A549 (cell line): ENCODE results near the gene TPCN1. TPM values are rescaled to one million over a fixed set of nuclear protein-coding genes. Genes with fewer than 3 reads are reported as not detected.

Source experiments
- ATAC-seq, 2 experiments: fragments of 200-7000 bp in 1 of 2; fragments of >200 bp in 1 of 2; cut with Nextera tagmentation in 1 of 2; cut with Tn5 transposase in 1 of 2; 3 replicates each; pipeline versions ENCODE4 v1.8.0 to v1.9.1; 2018 to 2020; ENCODE audit warnings: mild to moderate bottlenecking in 1 of 2, moderate library complexity in 1 of 2
- CTCF ChIA-PET: fragments of 300-600 bp; sonication (Branson Sonifier 250); formaldehyde crosslinking; extraction: SDS; loops from one replicate; lab custom pipeline; 2021; ENCODE audit warnings: antibody characterized with exemption, inconsistent platforms; lab: Yijun Ruan, JAX
- POLR2A ChIA-PET: fragments of 350-600 bp; formaldehyde crosslinking; extraction: SDS; loops from one replicate; lab custom pipeline; 2021; ENCODE audit warnings: antibody characterized with exemption, inconsistent platforms; lab: Yijun Ruan, JAX
- DNase-seq, 2 experiments: peaks; one replicate each; pipeline versions ENCODE4 v3.0.0 to v3.0.0-alpha.2; 2011 to 2016; ENCODE audit warnings: low read depth in 1 of 2, low spot score in 1 of 2
- FAIRE-seq: peaks from 2 replicates; lab custom pipeline; 2011; peaks lifted over from hg19 to GRCh38; lab: Jason Lieb, UNC
- H3K27ac ChIP-seq, 2 experiments: fragments of >200 bp; sonication (Bioruptor Twin); formaldehyde crosslinking; 3 replicates each; pipeline ENCODE4 v1.5.1; 2016 to 2017
- H3K4me1 ChIP-seq: fragments of >200 bp; sonication (Bioruptor Twin); formaldehyde crosslinking; 3 replicates; pipeline ENCODE4 v1.6.1; 2016
- H3K4me2 ChIP-seq: fragments of >200 bp; sonication (Bioruptor Twin); formaldehyde crosslinking; 3 replicates; pipeline ENCODE4 v1.6.1; 2016
- H3K4me3 ChIP-seq: fragments of >200 bp; sonication (Bioruptor Twin); formaldehyde crosslinking; 3 replicates; pipeline ENCODE4 v1.5.1; 2016
- H3K9me3 ChIP-seq: fragments of >200 bp; sonication (Bioruptor Twin); formaldehyde crosslinking; 3 replicates; pipeline ENCODE4 v1.6.1; 2016
- ATOH8 ChIP-seq: fragments of 250-450 bp; sonication (Bioruptor Pico); IDR thresholded peaks from 2 replicates; pipeline ENCODE4 v1.5.0; 2020; ENCODE audit warnings: low read depth, mild to moderate bottlenecking, moderate library complexity
- BCL3 ChIP-seq: fragments of >200 bp; sonication (Bioruptor Twin); formaldehyde crosslinking; IDR thresholded peaks from 3 replicates; pipeline ENCODE4 v1.6.1; 2016
- CBX2 ChIP-seq: fragments of 200-600 bp; sonication (generic); IDR thresholded peaks from 2 replicates; pipeline ENCODE4 v1.6.1; 2016; ENCODE audit warnings: low read depth, mild to moderate bottlenecking, borderline replicate concordance
- CHD2 ChIP-seq: fragments of 150-350 bp; IDR thresholded peaks from 2 replicates; pipeline ENCODE4 v1.6.1; 2014; ENCODE audit warnings: low read length; ENCODE audit not compliant: partially characterized antibody
- CTCF ChIP-seq: fragments of >200 bp; sonication (Bioruptor Twin); formaldehyde crosslinking; IDR thresholded peaks from 3 replicates; pipeline ENCODE4 v1.5.1; 2016
- EP300 ChIP-seq, 2 experiments: fragments of >200 bp; sonication (Bioruptor Twin); formaldehyde crosslinking; IDR thresholded peaks; 2 replicates in 1 of 2; 3 replicates in 1 of 2; pipeline ENCODE4 v1.6.1; 2016 to 2017
- FOSB ChIP-seq: fragments of 250-450 bp; sonication (Bioruptor Pico); IDR thresholded peaks from 2 replicates; pipeline ENCODE4 v1.5.0; 2020; ENCODE audit warnings: mild to moderate bottlenecking, moderate library complexity
- HDAC2 ChIP-seq: fragments of 200-600 bp; sonication (generic); IDR thresholded peaks from 2 replicates; pipeline ENCODE4 v1.6.1; 2016
- HES2 ChIP-seq: fragments of >200 bp; sonication (Bioruptor Twin); formaldehyde crosslinking; IDR thresholded peaks from 2 replicates; pipeline ENCODE4 v1.6.1; 2016
- KDM1A ChIP-seq: fragments of 200-600 bp; sonication (generic); IDR thresholded peaks from 2 replicates; pipeline ENCODE4 v1.6.1; 2016; ENCODE audit warnings: low read depth, mild to moderate bottlenecking
- MAX ChIP-seq: IDR thresholded peaks from 2 replicates; pipeline ENCODE4 v1.6.1; 2012
- NFE2L2 ChIP-seq: fragments of 150-350 bp; conservative IDR thresholded peaks from 2 replicates; pipeline ENCODE4 v1.6.1; 2014; ENCODE audit warnings: low read length
- NR3C1 ChIP-seq: fragments of >200 bp; sonication (Bioruptor Twin); formaldehyde crosslinking; IDR thresholded peaks from 3 replicates; pipeline ENCODE4 v1.6.1; 2017
- PBX3 ChIP-seq: IDR thresholded peaks from 2 replicates; pipeline ENCODE4 v1.6.1; 2012
- RAD21 ChIP-seq, 2 experiments: fragments of >200 bp in 1 of 2; sonication (Bioruptor Twin) in 1 of 2; formaldehyde crosslinking in 1 of 2; IDR thresholded peaks in 1 of 2; conservative IDR thresholded peaks in 1 of 2; 2 replicates in 1 of 2; 3 replicates in 1 of 2; pipeline ENCODE4 v1.6.1; 2012 to 2018; ENCODE audit warnings: inconsistent platforms in 1 of 2
- REST ChIP-seq: fragments of 200-600 bp; sonication (generic); IDR thresholded peaks from 2 replicates; pipeline ENCODE4 v1.6.1; 2016; ENCODE audit warnings: antibody characterized with exemption, mild to moderate bottlenecking, moderate library complexity
- SMC3 ChIP-seq: fragments of >200 bp; sonication (Bioruptor Twin); formaldehyde crosslinking; IDR thresholded peaks from 3 replicates; pipeline ENCODE4 v1.6.1; 2018; ENCODE audit warnings: inconsistent platforms
- ZFP36 ChIP-seq: fragments of 450-650 bp; IDR thresholded peaks from 2 replicates; pipeline ENCODE4 v1.6.1; 2014; ENCODE audit warnings: borderline replicate concordance; ENCODE audit not compliant: partially characterized antibody
- ZNF302 ChIP-seq: fragments of 250-450 bp; sonication (Bioruptor Pico); IDR thresholded peaks from 2 replicates; pipeline ENCODE4 v1.9.0; 2021; ENCODE audit warnings: inconsistent platforms, mild to moderate bottlenecking, moderate library complexity
- WGBS: methylation state at CpG from one replicate; pipeline ENCODE4 v1.1.6; 2017; ENCODE audit errors: missing lambda C conversion rate; 5-methylcytosine and 5-hydroxymethylcytosine counted together
- polyA plus RNA-seq, 4 experiments: library from polyadenylated mRNA; depleted of rRNA in 3 of 4; stranded (reverse); fragments of >200 nt; fragmentation: RNase III in 1 of 4; extraction: RNeasy Plus Mini Kit Qiagen cat#74134 plus additional on column Dnase treatment in 1 of 4; gene quantifications; 2 replicates in 3 of 4; 3 replicates in 1 of 4; pipeline ENCODE4 v1.2.3, GENCODE V29; 2011 to 2017

Gene TPCN1
- polyA plus RNA-seq, 2 of the 4 experiments (the other 2 are of a cell fraction): 21.9 to 24.1 TPM

GRCh38 chr12:113315358-113315757 lies 94.1 kb downstream of the TPCN1 start (continued):
- TF ChIP-seq REST (no peak), NFE2L2 (no peak), CTCF (no peak), FOSB (CRISPR knock-in tag) (no peak), CBX2 (no peak), PBX3 (no peak), CHD2 (no peak), ATOH8 (CRISPR knock-in tag) (no peak)
- TF ChIP-seq, all 56 proteins: peak for 0

GRCh38 chr12:113316155-113316554 lies 94.9 kb downstream of the TPCN1 start:
- 82% methylated on average over 6 of the region's 7 CpGs for WGBS
- ChIA-PET POLR2A (no interaction called here), CTCF (interaction anchor here (0.6 to 2.2 kb wide), 11 partner anchors 13 to 1920 kb away, joined by 3 to 10 read pairs (median 4); no protein-coding TSS in a partner anchor)
- H3K4me3 ChIP-seq: no peak overlapping the region
- no peak for DNase-seq
- no peak for ATAC-seq
- TF ChIP-seq RAD21 (conservative IDR thresholded peaks at IDR 0.05 in 1 of 2, IDR thresholded peaks at IDR 0.05 in 1 of 2) (peak in 1 of 2 experiments; percentile 11; a peak in 1 of 5 replicates), KDM1A (no peak), CTCF (peak; percentile 21; the same call in 2 of the 3 replicates), SMC3 (0 out of 3 replicates have a peak, but pooled peaks have one; percentile 6)
- TF ChIP-seq, all 56 proteins: peak for 3
- H3K4me1 ChIP-seq: peaks cover 8% of the 10 kb centered on the region
- 0 out of 3 replicates have a peak, but pooled peaks cover under 1% of the 10 kb centered on the region for H3K9me3 ChIP-seq
- no peak overlapping the region for H3K4me2 ChIP-seq
- no peak overlapping the region for H3K27ac ChIP-seq
- FAIRE-seq: no peak

- Histone ChIP-seq H3K4me2 (no peak overlapping the region), H3K27ac (no peak overlapping the region), H3K9me3 (peaks cover 6% of the 10 kb centered on the region; the same call in 1 of the 3 replicates), H3K4me1 (peaks cover 8% of the 10 kb centered on the region)
- CTCF ChIA-PET: interaction anchor here (1.2 to 1.8 kb wide), 2 partner anchors 10 to 90 kb away, joined by 4 read pairs; no protein-coding TSS in a partner anchor
- no peak for TF ChIP-seq FOSB (CRISPR knock-in tag)
- no peak for TF ChIP-seq EP300 (IDR thresholded peaks at IDR 0.05)
- TF ChIP-seq HDAC2: no peak
- TF ChIP-seq NR3C1: no peak
- TF ChIP-seq BCL3: no peak
- TF ChIP-seq ZNF302 (CRISPR knock-in tag): no peak
- TF ChIP-seq RAD21 (conservative IDR thresholded peaks at IDR 0.05 in 1 of 2, IDR thresholded peaks at IDR 0.05 in 1 of 2): no peak
- no peak for TF ChIP-seq ZFP36
- TF ChIP-seq HES2: no peak
- no peak for TF ChIP-seq MAX
- TF ChIP-seq, all 56 proteins: peak for 0
- no peak for DNase-seq
- POLR2A ChIA-PET: no interaction called here
- H3K4me3 ChIP-seq: no peak overlapping the region
- FAIRE-seq: no peak
- 88% methylated on average over 6 of the region's 6 CpGs for WGBS
- no peak for ATAC-seq
Observed at GRCh38 chr12:113317122-113317521, 95.9 kb downstream of the TPCN1 start.
